ENCODE measurements around the gene PLXNA3. TPM values are rescaled to one million over a fixed set of nuclear protein-coding genes. Genes with fewer than 3 reads are reported as not detected.
A peak's percentile ranks its signal among the peaks of the same experiment; 100 is the strongest.

PLXNA3 gene
- total and polyA plus RNA-seq, 7 donors = 1.7 to 6.5 (median 3.3) TPM

GRCh38 chrX:154515090-154515965 is 57.2 kb downstream of the PLXNA3 start:
- Histone ChIP-seq H3K9me3 (no peaks in the 10 kb centered on the region), H3K27me3 (ENCODE audit: insufficient read depth in 3 of 3, low read length in 2 of 3) (no peaks in the 10 kb centered on the region), H3K4me1 (no peaks in the 10 kb centered on the region), H3K4me3 (peak overlapping the region; percentile 76), H3K36me3 (ENCODE audit: insufficient read depth in 1 of 2, low read depth in 1 of 2) (no peaks in the 10 kb centered on the region), H3K27ac (peak overlapping the region; percentile 87)
- WGBS, 3 donors = 7 to 45% (median 19%) methylated on average over 27 to 34 of the region's 34 CpGs
- intact Hi-C loops (cut with DNase I) = no loop called here
- TF ChIP-seq CTCF (IDR thresholded peaks at IDR 0.05) = no peak
- DNase-seq = peak in 1 of 2 donors; percentile 70
- ATAC-seq = peak; percentile 1 to 39 (median 22)

- 0 to 39% (median 1%) methylated on average over 4 to 59 of the region's 59 CpGs for WGBS, 3 donors
- Histone ChIP-seq H3K27ac (peak within 1 kb of the TSS; percentile 87), H3K9me3 (no peaks in the 10 kb centered on the region), H3K27me3 (ENCODE audit: insufficient read depth in 3 of 3, low read length in 2 of 3) (no peaks in the 10 kb centered on the region), H3K4me3 (peak within 1 kb of the TSS; percentile 76), H3K36me3 (ENCODE audit: insufficient read depth in 1 of 2, low read depth in 1 of 2) (no peaks in the 10 kb centered on the region), H3K4me1 (no peaks in the 10 kb centered on the region)
- no peak for TF ChIP-seq CTCF (IDR thresholded peaks at IDR 0.05)
- ATAC-seq (peak; percentile 95 to 97 (median 97)), DNase-seq (peak; percentile 94 to 97)
- intact Hi-C loops (cut with DNase I) = no loop called here
Measured at GRCh38 chrX:154515966-154516655, 58.0 kb downstream of the PLXNA3 start, which contains the start of gene FAM3A. Gene FAM3A (minus strand): TSS chrX:154516232. CDS start chrX:154515772, 460 bp downstream.

- Histone ChIP-seq H3K36me3 (ENCODE audit: insufficient read depth in 1 of 2, low read depth in 1 of 2) (no peaks in the 10 kb centered on the region), H3K27me3 (ENCODE audit: insufficient read depth in 3 of 3, low read length in 2 of 3) (no peaks in the 10 kb centered on the region), H3K9me3 (no peaks in the 10 kb centered on the region), H3K27ac (peak overlapping the region; percentile 87), H3K4me3 (peak overlapping the region; percentile 76), H3K4me1 (no peaks in the 10 kb centered on the region)
- intact Hi-C loops (cut with DNase I) = no loop called here
- no peak for TF ChIP-seq CTCF (IDR thresholded peaks at IDR 0.05)
- WGBS, 3 donors = 4 to 31% (median 4%) methylated on average over 17 to 19 of the region's 19 CpGs
- DNase-seq (no peak), ATAC-seq (peak; percentile 2 to 39 (median 8))
Measured at GRCh38 chrX:154516656-154517100, 58.6 kb downstream of the PLXNA3 start.

- H3K4me3 ChIP-seq = peak overlapping the region; percentile 76
- H3K4me1 ChIP-seq = no peaks in the 10 kb centered on the region
- TF ChIP-seq CTCF (IDR thresholded peaks at IDR 0.05) = no peak
- intact Hi-C loops (cut with DNase I) = no loop called here
- H3K9me3 ChIP-seq = no peaks in the 10 kb centered on the region
- DNase-seq (no peak), ATAC-seq (peak in 1 of 4 donors; percentile 8)
- no peaks in the 10 kb centered on the region for H3K27me3 ChIP-seq (ENCODE audit: insufficient read depth in 3 of 3, low read length in 2 of 3)
- H3K27ac ChIP-seq = peak overlapping the region; percentile 87
- no peaks in the 10 kb centered on the region for H3K36me3 ChIP-seq (ENCODE audit: insufficient read depth in 1 of 2, low read depth in 1 of 2)
- 44 to 57% (median 49%) methylated on average over 19 to 25 of the region's 25 CpGs for WGBS, 3 donors
Measured at GRCh38 chrX:154517101-154517781, 59.2 kb downstream of the PLXNA3 start.

Data from psoas muscle (tissue), 8 donors.